ENCODE data around the gene TBC1D1.

Gene TBC1D1

DNA sequence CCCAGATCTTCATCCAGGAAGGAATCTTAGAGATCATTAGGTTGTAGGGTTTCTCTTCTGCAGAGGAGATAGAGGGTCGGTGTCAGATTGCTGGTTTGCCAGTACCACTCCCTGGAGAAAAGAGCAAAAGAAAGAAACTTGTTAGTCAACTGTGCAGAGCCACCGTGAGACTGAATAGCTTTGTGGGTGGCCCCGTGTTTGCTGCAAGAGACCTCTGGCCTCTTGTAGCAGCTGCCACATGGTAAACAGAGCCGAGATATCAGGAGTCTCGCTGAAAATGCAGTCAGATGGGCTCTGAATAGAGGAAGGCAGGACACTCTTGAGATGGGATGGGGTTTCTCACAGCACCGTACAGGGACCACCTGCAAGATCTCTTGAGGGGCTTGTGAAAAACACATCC is 219.0 kb downstream of the TBC1D1 start:
- Histone ChIP-seq H3K79me2 (no peaks in the 10 kb centered on the region), H3K4me1 (peaks cover 2% of the 10 kb centered on the region), H2AFZ (no peak overlapping the region), H3K9ac (no peak overlapping the region), H3K27me3 (ENCODE audit: control insufficient read depth, insufficient read depth, low read length) (no peaks in the 10 kb centered on the region), H3K4me3 (ENCODE audit: low read depth, low read length) (no peak overlapping the region), H3K9me3 (ENCODE audit: control insufficient read depth, low read length) (no peaks in the 10 kb centered on the region), H3K27ac (no peak overlapping the region), H3K36me3 (ENCODE audit: control insufficient read depth, insufficient read depth, low read length) (no peaks in the 10 kb centered on the region), H3K4me2 (ENCODE audit: low read length) (no peak overlapping the region)
- TF ChIP-seq, protein P1, sequence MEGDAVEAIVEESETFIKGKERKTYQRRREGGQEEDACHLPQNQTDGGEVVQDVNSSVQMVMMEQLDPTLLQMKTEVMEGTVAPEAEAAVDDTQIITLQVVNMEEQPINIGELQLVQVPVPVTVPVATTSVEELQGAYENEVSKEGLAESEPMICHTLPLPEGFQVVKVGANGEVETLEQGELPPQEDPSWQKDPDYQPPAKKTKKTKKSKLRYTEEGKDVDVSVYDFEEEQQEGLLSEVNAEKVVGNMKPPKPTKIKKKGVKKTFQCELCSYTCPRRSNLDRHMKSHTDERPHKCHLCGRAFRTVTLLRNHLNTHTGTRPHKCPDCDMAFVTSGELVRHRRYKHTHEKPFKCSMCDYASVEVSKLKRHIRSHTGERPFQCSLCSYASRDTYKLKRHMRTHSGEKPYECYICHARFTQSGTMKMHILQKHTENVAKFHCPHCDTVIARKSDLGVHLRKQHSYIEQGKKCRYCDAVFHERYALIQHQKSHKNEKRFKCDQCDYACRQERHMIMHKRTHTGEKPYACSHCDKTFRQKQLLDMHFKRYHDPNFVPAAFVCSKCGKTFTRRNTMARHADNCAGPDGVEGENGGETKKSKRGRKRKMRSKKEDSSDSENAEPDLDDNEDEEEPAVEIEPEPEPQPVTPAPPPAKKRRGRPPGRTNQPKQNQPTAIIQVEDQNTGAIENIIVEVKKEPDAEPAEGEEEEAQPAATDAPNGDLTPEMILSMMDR (IDR thresholded peaks at IDR 0.05), result no peak

DNA sequence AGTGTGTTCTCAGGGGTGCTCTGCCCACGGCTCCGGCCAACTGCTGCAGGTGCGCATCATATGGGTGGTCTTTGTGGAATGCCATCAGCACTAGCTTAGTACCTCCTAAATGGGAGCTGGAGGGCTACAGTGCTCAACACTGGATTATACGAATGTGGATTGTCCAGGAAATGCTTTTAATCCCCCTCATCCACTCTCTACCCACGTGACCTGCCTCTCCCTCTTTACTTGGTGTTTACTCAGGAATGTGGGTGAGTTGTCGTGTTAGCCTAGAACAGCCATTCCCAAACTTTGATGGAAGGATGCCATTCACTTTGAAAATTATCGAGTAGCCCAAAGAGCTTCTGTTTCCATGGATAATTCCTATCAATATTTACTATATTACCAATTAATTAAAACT is 220.1 kb downstream of the TBC1D1 start:
- peaks cover 2% of the 10 kb centered on the region for H3K4me1 ChIP-seq
- H3K27ac ChIP-seq, result no peak overlapping the region
- no peaks in the 10 kb centered on the region for H3K79me2 ChIP-seq
- H3K4me3 ChIP-seq (ENCODE audit: low read depth, low read length), result no peak overlapping the region
- no peaks in the 10 kb centered on the region for H3K27me3 ChIP-seq (ENCODE audit: control insufficient read depth, insufficient read depth, low read length)
- no peak overlapping the region for H2AFZ ChIP-seq
- no peak overlapping the region for H3K4me2 ChIP-seq (ENCODE audit: low read length)
- TF ChIP-seq, protein P1 (IDR thresholded peaks at IDR 0.05), result no peak
- H3K9me3 ChIP-seq (ENCODE audit: control insufficient read depth, low read length), result no peaks in the 10 kb centered on the region
- no peaks in the 10 kb centered on the region for H3K36me3 ChIP-seq (ENCODE audit: control insufficient read depth, insufficient read depth, low read length)
- no peak overlapping the region for H3K9ac ChIP-seq

DNA sequence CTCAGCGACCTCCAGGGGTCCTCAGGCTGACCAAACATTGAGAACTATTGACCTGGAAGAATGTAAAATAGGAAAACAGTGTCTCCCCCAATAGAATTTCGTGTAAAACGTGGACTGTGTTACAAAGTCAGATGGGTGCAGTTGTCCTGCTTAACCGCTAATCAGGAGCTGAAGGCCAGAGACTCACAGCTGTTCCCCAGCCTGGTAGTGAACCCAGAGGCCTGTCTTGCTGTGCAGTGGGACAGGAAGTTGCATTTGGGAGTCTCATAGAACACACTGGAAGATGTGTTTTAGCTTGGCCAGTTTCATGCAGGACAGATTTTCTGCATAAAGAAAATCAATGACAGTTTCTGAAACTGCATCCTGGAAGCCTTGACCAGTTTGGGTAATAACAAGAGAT is 220.8 kb downstream of the TBC1D1 start:
- H3K4me3 ChIP-seq (ENCODE audit: low read depth, low read length), result no peak overlapping the region
- no peaks in the 10 kb centered on the region for H3K9me3 ChIP-seq (ENCODE audit: control insufficient read depth, low read length)
- H3K79me2 ChIP-seq, result no peaks in the 10 kb centered on the region
- H2AFZ ChIP-seq, result no peak overlapping the region
- H3K4me1 ChIP-seq, result peaks cover 2% of the 10 kb centered on the region
- H3K36me3 ChIP-seq (ENCODE audit: control insufficient read depth, insufficient read depth, low read length), result no peaks in the 10 kb centered on the region
- H3K9ac ChIP-seq, result no peak overlapping the region
- H3K4me2 ChIP-seq (ENCODE audit: low read length), result no peak overlapping the region
- no peaks in the 10 kb centered on the region for H3K27me3 ChIP-seq (ENCODE audit: control insufficient read depth, insufficient read depth, low read length)
- H3K27ac ChIP-seq, result no peak overlapping the region
- TF ChIP-seq, protein P1 (IDR thresholded peaks at IDR 0.05), result no peak

DNA sequence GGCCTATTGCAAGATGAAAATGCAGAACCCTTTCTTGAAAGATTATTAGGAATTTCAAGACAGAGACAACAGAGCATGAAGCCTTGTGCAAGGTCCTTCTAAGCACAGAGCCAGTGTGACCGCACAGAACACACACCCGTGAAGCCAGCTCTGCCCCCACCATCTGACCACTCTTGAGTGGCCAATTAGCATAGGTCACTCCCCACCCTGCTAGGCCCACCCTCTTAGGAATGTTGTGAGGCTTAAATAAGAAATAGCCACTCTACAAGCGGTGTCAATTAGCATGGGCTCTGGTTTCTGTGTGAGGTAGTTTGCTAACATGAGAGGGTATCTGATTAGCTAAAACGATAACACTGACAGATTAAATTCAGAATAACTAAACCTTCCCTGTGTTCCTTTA is 222.2 kb downstream of the TBC1D1 start:
- Histone ChIP-seq H3K36me3 (ENCODE audit: control insufficient read depth, insufficient read depth, low read length) (no peaks in the 10 kb centered on the region), H3K9me3 (ENCODE audit: control insufficient read depth, low read length) (no peaks in the 10 kb centered on the region), H3K9ac (no peak overlapping the region), H3K4me1 (peaks cover 2% of the 10 kb centered on the region), H2AFZ (no peak overlapping the region), H3K27me3 (ENCODE audit: control insufficient read depth, insufficient read depth, low read length) (no peaks in the 10 kb centered on the region), H3K79me2 (no peaks in the 10 kb centered on the region), H3K4me3 (ENCODE audit: low read depth, low read length) (no peak overlapping the region), H3K4me2 (ENCODE audit: low read length) (no peak overlapping the region), H3K27ac (no peak overlapping the region)
- TF ChIP-seq, protein P1 (IDR thresholded peaks at IDR 0.05), result no peak

DNA sequence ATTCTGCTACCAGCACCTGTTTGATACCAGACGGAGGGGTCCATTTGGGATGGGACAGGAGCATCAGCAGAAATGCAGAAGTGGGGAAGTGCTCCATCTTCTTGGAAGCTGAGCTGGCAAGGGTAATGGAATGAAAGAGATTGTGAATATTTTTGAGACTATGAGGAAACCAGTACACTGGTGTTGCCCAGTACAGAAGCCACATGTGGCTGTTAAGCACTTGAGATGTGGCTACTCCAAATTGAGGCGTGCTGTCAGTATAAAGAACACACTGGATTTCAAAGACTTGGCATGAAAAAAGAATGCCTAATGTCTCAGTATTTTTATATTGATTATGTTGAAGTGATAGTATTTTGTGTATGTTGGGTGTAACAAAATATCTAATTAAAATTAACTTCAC is 222.7 kb downstream of the TBC1D1 start:
- Histone ChIP-seq H3K4me3 (ENCODE audit: low read depth, low read length) (no peak overlapping the region), H3K9ac (no peak overlapping the region), H3K4me1 (peaks cover 2% of the 10 kb centered on the region), H3K79me2 (no peaks in the 10 kb centered on the region), H3K9me3 (ENCODE audit: control insufficient read depth, low read length) (no peaks in the 10 kb centered on the region), H2AFZ (no peak overlapping the region), H3K4me2 (ENCODE audit: low read length) (no peak overlapping the region), H3K36me3 (ENCODE audit: control insufficient read depth, insufficient read depth, low read length) (no peaks in the 10 kb centered on the region), H3K27me3 (ENCODE audit: control insufficient read depth, insufficient read depth, low read length) (no peaks in the 10 kb centered on the region), H3K27ac (no peak overlapping the region)
- TF ChIP-seq, protein P1 (IDR thresholded peaks at IDR 0.05), result no peak

All from parathyroid adenoma (tissue), 2 donors.